Small intestine (tissue), 7 donors: ENCODE data around the gene FILIP1L. TPM values are rescaled to one million over a fixed set of nuclear protein-coding genes. Genes with fewer than 3 reads are reported as not detected.
A peak's percentile ranks its signal among the peaks of the same experiment; 100 is the strongest.

ENCODE experiments used
- DNase-seq, 2 donors: peaks; one replicate each; pipeline versions ENCODE4 v3.0.0 to v3.0.0-alpha.2; 2013
- FAIRE-seq: peaks from 2 replicates; lab custom pipeline; 2012; peaks lifted over from hg19 to GRCh38; lab: Jason Lieb, UNC
- H3K27ac ChIP-seq, 3 donors: one replicate each; pipeline ENCODE4 v1.5.1; 2013; ENCODE audit warnings: low read length in 2 of 3, mild to moderate bottlenecking in 2 of 3, control low read depth in 1 of 3, inconsistent platforms in 1 of 3, low read depth in 1 of 3, moderate library complexity in 1 of 3
- H3K27me3 ChIP-seq, 3 donors: one replicate each; pipeline ENCODE4 v1.6.1; 2013; ENCODE audit warnings: low read length in 3 of 3, inconsistent platforms in 1 of 3; ENCODE audit not compliant: control insufficient read depth in 3 of 3, insufficient read depth in 3 of 3
- H3K36me3 ChIP-seq, 3 donors: one replicate each; pipeline ENCODE4 v1.6.1; 2013; ENCODE audit warnings: low read length in 3 of 3, inconsistent platforms in 1 of 3, low read depth in 1 of 3, mild to moderate bottlenecking in 1 of 3, moderate library complexity in 1 of 3; ENCODE audit not compliant: control insufficient read depth in 3 of 3, insufficient read depth in 2 of 3
- H3K4me1 ChIP-seq, 3 donors: one replicate each; pipeline ENCODE4 v1.6.1; 2013; ENCODE audit warnings: low read length in 2 of 3, inconsistent platforms in 1 of 3, low read depth in 1 of 3, mild to moderate bottlenecking in 1 of 3, moderate library complexity in 1 of 3; ENCODE audit not compliant: control insufficient read depth in 3 of 3, insufficient read depth in 2 of 3
- H3K4me3 ChIP-seq, 3 donors: one replicate each; pipeline ENCODE4 v1.5.1; 2013; ENCODE audit warnings: low read length in 3 of 3, control low read depth in 1 of 3, inconsistent platforms in 1 of 3, low read depth in 1 of 3, mild to moderate bottlenecking in 1 of 3, moderate library complexity in 1 of 3
- H3K9me3 ChIP-seq, 2 donors: one replicate each; pipeline ENCODE4 v1.6.1; 2013; ENCODE audit warnings: low read depth in 1 of 2, low read length in 1 of 2; ENCODE audit not compliant: control insufficient read depth in 2 of 2, insufficient read depth in 1 of 2
- WGBS, 3 donors: extraction: QIAGEN DNeasy Blood & Tissue Kit; methylation state at CpG; one replicate each; pipeline ENCODE4 v1.1.7; 2013; 5-methylcytosine and 5-hydroxymethylcytosine counted together
- polyA plus RNA-seq, 4 donors: library from polyadenylated mRNA; stranded (reverse) in 3 of 4; unstranded in 1 of 4; fragments of 200-250 nt in 3 of 4; fragments of 120-200 nt in 1 of 4; gene quantifications; one replicate each; pipeline versions ENCODE4 v1.2.1 to v1.2.3, GENCODE V29; 2013
- donor health status: healthy with polysubstance abuse.
- donor health status: control.
- donor health status: control.
- donor health status: Bipolar disorder and iron deficiency.
- donor health status: healthy.

Gene FILIP1L
- polyA plus RNA-seq, 4 donors = 10.5 to 20.4 (median 17.9) TPM

- FAIRE-seq = no peak
Observed at GRCh38 chr3:99795573-99795972, 318.7 kb downstream of the FILIP1L start.

DNA sequence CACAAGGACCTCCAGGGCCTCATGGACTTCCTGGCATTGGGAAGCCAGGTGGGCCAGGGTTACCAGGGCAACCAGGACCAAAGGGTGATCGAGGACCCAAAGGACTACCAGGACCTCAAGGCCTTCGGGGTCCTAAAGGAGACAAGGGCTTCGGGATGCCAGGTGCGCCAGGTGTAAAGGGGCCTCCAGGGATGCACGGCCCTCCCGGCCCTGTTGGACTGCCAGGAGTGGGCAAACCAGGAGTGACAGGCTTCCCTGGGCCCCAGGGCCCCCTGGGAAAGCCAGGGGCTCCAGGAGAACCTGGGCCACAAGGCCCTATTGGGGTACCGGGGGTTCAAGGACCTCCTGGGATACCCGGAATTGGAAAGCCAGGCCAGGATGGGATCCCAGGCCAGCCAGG lies 319.8 kb downstream of the FILIP1L start:
- 82 to 91% (median 86%) methylated on average over 8 of the region's 8 CpGs for WGBS, 3 donors
- no peak for DNase-seq

More at GRCh38 chr3:99795573-99795972, 318.7 kb downstream of the FILIP1L start:
- Histone ChIP-seq H3K9me3 (no peaks in the 10 kb centered on the region), H3K4me1 (no peaks in the 10 kb centered on the region), H3K36me3 (no peaks in the 10 kb centered on the region), H3K27ac (no peak overlapping the region), H3K27me3 (no peaks in the 10 kb centered on the region), H3K4me3 (no peak overlapping the region)
- DNase-seq = no peak
- WGBS, 3 donors = 87 to 90% (median 90%) methylated on average over 15 of the region's 15 CpGs

DNA sequence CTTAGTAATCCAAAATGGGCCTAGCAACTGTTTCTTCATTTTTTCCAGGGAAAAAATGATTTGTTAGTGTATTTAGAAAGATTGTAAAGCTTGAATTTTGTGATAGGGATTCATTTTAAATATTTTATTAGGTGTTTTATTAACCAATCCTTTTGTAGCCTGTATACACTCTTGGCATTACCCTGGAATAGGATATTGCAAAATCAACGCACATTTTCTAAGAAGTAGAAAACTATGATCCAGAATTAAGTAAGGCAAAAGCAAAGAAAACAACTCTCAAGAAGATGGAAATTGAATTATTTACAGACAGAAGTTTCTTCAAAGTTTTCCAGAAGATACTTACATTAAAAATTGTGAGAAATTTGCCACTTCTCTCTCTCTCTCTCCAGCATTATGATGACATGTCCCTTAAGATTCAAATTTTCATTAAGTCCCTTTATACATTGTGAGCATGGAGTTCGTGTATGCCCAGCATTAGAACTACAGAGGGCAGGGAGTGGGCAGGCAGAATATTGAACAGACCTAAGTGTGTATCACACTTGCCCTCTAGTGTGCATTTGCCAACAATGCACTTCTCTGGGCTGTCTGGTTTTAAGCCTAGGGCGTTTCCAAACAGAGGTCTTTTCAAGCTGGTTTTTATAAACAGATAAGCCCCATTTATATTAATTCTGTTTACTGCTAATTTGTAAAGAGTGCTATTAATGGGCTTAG lies 325.1 kb downstream of the FILIP1L start:
- Histone ChIP-seq H3K27me3 (no peaks in the 10 kb centered on the region), H3K27ac (no peak overlapping the region), H3K4me3 (no peak overlapping the region), H3K9me3 (no peaks in the 10 kb centered on the region), H3K36me3 (no peaks in the 10 kb centered on the region), H3K4me1 (no peaks in the 10 kb centered on the region)
- 17 to 28% (median 25%) methylated on average over 3 of the region's 3 CpGs for WGBS, 3 donors
- FAIRE-seq (no peak), DNase-seq (peak; percentile 21 to 26)

More for the DNA sequence above, 319.8 kb downstream of the FILIP1L start:
- no peak overlapping the region for H3K4me3 ChIP-seq
- no peaks in the 10 kb centered on the region for H3K36me3 ChIP-seq
- FAIRE-seq = no peak
- H3K27me3 ChIP-seq = no peaks in the 10 kb centered on the region
- no peaks in the 10 kb centered on the region for H3K9me3 ChIP-seq
- no peak overlapping the region for H3K27ac ChIP-seq
- H3K4me1 ChIP-seq = no peaks in the 10 kb centered on the region

Other genes starting within 250 kb of the FILIP1L start
- gene TBC1D23, start 146.5 kb upstream of the FILIP1L start, polyA plus RNA-seq = 10 to 100 TPM; 17.9 to 40.9 (median 36.0) TPM
- 100 to 1,000 TPM in 1 of 4 donors, 10 to 100 TPM in 2, 1 to 10 TPM in 1; 7.0 to 102 (median 16.1) TPM for gene NIT2, start 220.3 kb upstream of the FILIP1L start, polyA plus RNA-seq